ENCODE data around the gene HFE. TPM values are rescaled to one million over a fixed set of nuclear protein-coding genes. Genes with fewer than 3 reads are reported as not detected.

HFE gene
- polyA plus RNA-seq, 2 of the 4 experiments (the other 2 are of a cell fraction) = 19.9 to 31.7 TPM

GRCh38 chr6:26064619-26065257 lies 22.5 kb upstream of the HFE start:
- CTCF ChIA-PET = interaction anchor here (0.6 to 21.3 kb wide), 20 partner anchors 8 to 1608 kb away, joined by 3 to 580 read pairs (median 5); partner anchors contain the start of gene HFE
- no peak overlapping the region for H3K4me3 ChIP-seq
- H3K27ac ChIP-seq = peak overlapping the region in 1 of 2 experiments; percentile 47; a peak in 2 of 6 replicates
- DNase-seq (ENCODE audit: low read depth in 1 of 2, low spot score in 1 of 2) (peak in 1 of 2 experiments; percentile 59), ATAC-seq (peak; percentile 62 to 70; a peak in 5 of 6 replicates), FAIRE-seq (no peak)
- POLR2A ChIA-PET = no interaction called here
- 24% methylated on average over 10 of the region's 10 CpGs for WGBS (ENCODE audit: missing lambda C conversion rate)
- no peaks in the 10 kb centered on the region for H3K9me3 ChIP-seq
- no peak overlapping the region for H3K4me2 ChIP-seq
- TF ChIP-seq CHD4 (IDR thresholded peaks at IDR 0.05; ENCODE audit: borderline replicate concordance) = peak; percentile 53; the same call in 1 of the 2 replicates
- TF ChIP-seq USF2 (IDR thresholded peaks at IDR 0.05) = no peak
- TF ChIP-seq HOXB5 (CRISPR knock-in tag; IDR thresholded peaks at IDR 0.05) = no peak
- peak; percentile 61 for TF ChIP-seq CTCF (IDR thresholded peaks at IDR 0.05)
- no peak for TF ChIP-seq CBX2 (IDR thresholded peaks at IDR 0.05; ENCODE audit: borderline replicate concordance, low read depth)
- TF ChIP-seq RAD21 (conservative IDR thresholded peaks at IDR 0.05 in 1 of 2, IDR thresholded peaks at IDR 0.05 in 1 of 2) = peak; percentile 70 to 72
- no peak for TF ChIP-seq NPAS2 (CRISPR knock-in tag; IDR thresholded peaks at IDR 0.05; ENCODE audit: borderline replicate concordance)
- TF ChIP-seq KDM1A (IDR thresholded peaks at IDR 0.05; ENCODE audit: low read depth) = peak; percentile 77
- peak; percentile 49; the same call in 2 of the 3 replicates for TF ChIP-seq SMC3 (IDR thresholded peaks at IDR 0.05)
- peaks cover 20% of the 10 kb centered on the region for H3K4me1 ChIP-seq

- CTCF ChIA-PET = interaction anchor here (0.6 to 21.3 kb wide), 20 partner anchors 9 to 117 kb away, joined by 3 to 580 read pairs (median 5); partner anchors contain the start of gene HFE
- Histone ChIP-seq H3K27ac (peak overlapping the region; percentile 84 to 85), H3K9me3 (no peaks in the 10 kb centered on the region), H3K4me2 (peak overlapping the region; percentile 78), H3K4me3 (peak overlapping the region; percentile 30), H3K4me1 (peaks cover 20% of the 10 kb centered on the region)
- DNase-seq (ENCODE audit: low read depth in 1 of 2, low spot score in 1 of 2) = peak; percentile 60 to 88
- ATAC-seq = peak; percentile 90 to 92
- 1% methylated on average over 4 of the region's 4 CpGs for WGBS (ENCODE audit: missing lambda C conversion rate)
- peak; percentile 67 for FAIRE-seq
- POLR2A ChIA-PET = interaction anchor here (1.1 to 1.3 kb wide), 2 partner anchors 58 to 90 kb away, joined by 3 to 7 read pairs; a partner anchor contains a TSS
- TF ChIP-seq BHLHE40 (IDR thresholded peaks at IDR 0.05; ENCODE audit: low read depth, low read length) (no peak), NR3C1 (IDR thresholded peaks at IDR 0.05) (no peak), SMC3 (IDR thresholded peaks at IDR 0.05) (peak; percentile 91), USF2 (IDR thresholded peaks at IDR 0.05) (no peak), GATA3 (IDR thresholded peaks at IDR 0.05; ENCODE audit: borderline replicate concordance) (no peak), MAFK (IDR thresholded peaks at IDR 0.05; ENCODE audit: partially characterized antibody) (peak; percentile 97), EHMT2 (IDR thresholded peaks at IDR 0.05; ENCODE audit: low read depth) (no peak), RFX5 (IDR thresholded peaks at IDR 0.05) (no peak), POLR2AphosphoS2 (conservative IDR thresholded peaks at IDR 0.05; ENCODE audit: low read length) (no peak), MAX (IDR thresholded peaks at IDR 0.05) (no peak), MYC (IDR thresholded peaks at IDR 0.05; ENCODE audit: borderline replicate concordance, low read length) (no peak), REST (IDR thresholded peaks at IDR 0.05) (no peak), PBX3 (IDR thresholded peaks at IDR 0.05) (no peak), CBX8 (IDR thresholded peaks at IDR 0.05) (no peak), JUNB (IDR thresholded peaks at IDR 0.05) (no peak), KDM1A (IDR thresholded peaks at IDR 0.05; ENCODE audit: low read depth) (no peak), JUN (IDR thresholded peaks at IDR 0.05) (0 out of 5 replicates have a peak, but pooled peaks of 1 of the 2 experiments have one; percentile 33), TFCP2L1 (CRISPR knock-in tag; IDR thresholded peaks at IDR 0.05) (no peak), HES2 (IDR thresholded peaks at IDR 0.05) (no peak), E2F6 (IDR thresholded peaks at IDR 0.05; ENCODE audit: borderline replicate concordance, low read depth) (no peak), CHD2 (IDR thresholded peaks at IDR 0.05; ENCODE audit: low read length, partially characterized antibody) (no peak)
Measured at GRCh38 chr6:26065952-26066380, 21.3 kb upstream of the HFE start.

Measured in A549 (cell line).